NCI-H2107 treated with DMSO at 0.1 percent for 48 hours (cell line): ENCODE data around the gene IGFBP5.

Source experiments
- DNase-seq: peaks from one replicate; lab custom pipeline; 2025; ENCODE audit not compliant: unreplicated experiment; lab: John Stamatoyannopoulos, UW

IGFBP5 gene

GRCh38 chr2:216670266-216671080, 24.9 kb downstream of the IGFBP5 start:
- DNase-seq = no peak

GRCh38 chr2:216666461-216667233, 28.7 kb downstream of the IGFBP5 start:
- DNase-seq = peak; percentile 64

GRCh38 chr2:216665717-216666116, 29.6 kb downstream of the IGFBP5 start:
- peak; percentile 84 for DNase-seq

DNA sequence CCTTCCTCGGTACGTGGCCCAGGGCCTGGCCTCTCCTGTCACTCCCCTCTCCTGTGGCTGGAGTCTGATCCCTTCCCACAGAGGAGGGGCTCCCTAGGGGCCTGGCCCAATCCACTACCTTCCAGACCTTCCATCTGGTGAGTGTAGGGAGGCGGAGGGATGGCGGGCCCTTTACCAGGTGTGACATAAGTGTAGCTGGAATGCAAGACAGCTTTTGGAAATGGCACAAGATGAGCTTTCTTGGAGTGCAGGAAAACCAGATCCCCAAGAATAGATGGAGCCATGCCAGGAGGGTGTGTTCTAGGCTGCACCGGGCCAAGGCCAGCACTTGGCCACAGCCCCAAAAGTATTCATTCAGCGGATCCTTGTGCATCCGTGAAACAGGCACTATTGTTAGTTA, 30.1 kb downstream of the IGFBP5 start:
- DNase-seq = peak; percentile 84

DNA sequence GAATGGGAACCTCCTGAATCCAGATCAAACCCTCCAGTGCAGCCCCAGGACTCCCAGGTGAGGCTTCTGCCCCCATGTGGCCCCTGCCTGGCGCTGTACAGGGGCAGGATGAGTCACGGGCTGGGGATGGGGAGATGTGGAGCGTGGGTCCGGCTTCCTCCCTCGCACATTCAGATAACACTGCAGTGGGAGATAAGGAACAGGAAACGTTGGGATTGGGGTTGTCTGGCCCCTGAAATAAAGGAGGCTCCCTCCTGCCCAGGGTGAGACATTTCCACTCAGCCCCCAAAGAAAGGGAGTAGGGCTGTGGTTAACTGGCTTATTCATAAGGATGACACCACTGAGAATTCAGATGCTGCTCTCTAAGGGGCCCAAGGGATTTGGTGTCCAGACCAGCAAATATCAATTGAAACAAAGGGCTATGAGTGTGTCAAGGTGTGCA, 30.7 kb downstream of the IGFBP5 start:
- no peak for DNase-seq

DNA sequence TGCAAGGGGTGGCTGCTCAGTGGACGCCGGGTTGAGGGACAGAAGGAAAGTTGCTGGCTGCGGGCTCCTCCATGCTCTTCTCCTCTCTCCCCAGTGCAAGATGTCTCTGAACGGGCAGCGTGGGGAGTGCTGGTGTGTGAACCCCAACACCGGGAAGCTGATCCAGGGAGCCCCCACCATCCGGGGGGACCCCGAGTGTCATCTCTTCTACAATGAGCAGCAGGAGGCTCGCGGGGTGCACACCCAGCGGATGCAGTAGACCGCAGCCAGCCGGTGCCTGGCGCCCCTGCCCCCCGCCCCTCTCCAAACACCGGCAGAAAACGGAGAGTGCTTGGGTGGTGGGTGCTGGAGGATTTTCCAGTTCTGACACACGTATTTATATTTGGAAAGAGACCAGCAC, 31.5 kb downstream of the IGFBP5 start:
- DNase-seq = no peak

DNA sequence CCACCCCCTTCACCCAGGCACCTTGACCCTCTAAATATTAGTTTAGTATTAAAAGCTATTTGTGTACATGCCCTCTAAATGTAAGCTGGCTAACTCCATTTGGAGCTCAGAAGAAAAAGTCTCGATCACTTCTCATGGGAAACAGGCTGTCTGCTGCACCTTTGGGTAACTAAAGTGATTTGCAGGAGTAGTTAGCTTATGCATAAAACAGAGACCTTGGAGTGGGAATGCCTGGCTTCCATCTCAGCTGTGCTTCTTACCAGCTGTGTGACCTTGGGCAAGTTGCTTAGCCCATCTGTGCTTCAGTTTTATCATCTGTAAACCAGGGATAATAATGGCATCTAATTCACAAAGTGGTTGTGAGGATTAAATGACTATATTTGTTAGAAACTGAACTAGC, 32.2 kb downstream of the IGFBP5 start:
- DNase-seq = no peak

GRCh38 chr2:216661639-216662375, 33.5 kb downstream of the IGFBP5 start:
- no peak for DNase-seq

GRCh38 chr2:216661051-216661450, 34.3 kb downstream of the IGFBP5 start:
- no peak for DNase-seq

DNA sequence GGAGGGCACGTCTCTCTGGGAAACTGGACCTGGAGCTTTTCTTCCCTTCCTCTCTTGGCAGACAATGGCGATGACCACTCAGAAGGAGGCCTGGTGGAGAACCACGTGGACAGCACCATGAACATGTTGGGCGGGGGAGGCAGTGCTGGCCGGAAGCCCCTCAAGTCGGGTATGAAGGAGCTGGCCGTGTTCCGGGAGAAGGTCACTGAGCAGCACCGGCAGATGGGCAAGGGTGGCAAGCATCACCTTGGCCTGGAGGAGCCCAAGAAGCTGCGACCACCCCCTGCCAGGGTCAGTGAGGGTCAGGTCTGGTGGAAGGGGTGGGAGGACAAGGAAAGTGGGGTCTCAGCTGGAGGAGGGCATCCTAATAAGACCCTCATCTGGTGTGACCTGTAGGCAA, 34.9 kb downstream of the IGFBP5 start:
- no peak for DNase-seq

- no peak for DNase-seq
These were observed 36.1 kb downstream of the IGFBP5 start for GRCh38 chr2:216659276-216659675.

DNA sequence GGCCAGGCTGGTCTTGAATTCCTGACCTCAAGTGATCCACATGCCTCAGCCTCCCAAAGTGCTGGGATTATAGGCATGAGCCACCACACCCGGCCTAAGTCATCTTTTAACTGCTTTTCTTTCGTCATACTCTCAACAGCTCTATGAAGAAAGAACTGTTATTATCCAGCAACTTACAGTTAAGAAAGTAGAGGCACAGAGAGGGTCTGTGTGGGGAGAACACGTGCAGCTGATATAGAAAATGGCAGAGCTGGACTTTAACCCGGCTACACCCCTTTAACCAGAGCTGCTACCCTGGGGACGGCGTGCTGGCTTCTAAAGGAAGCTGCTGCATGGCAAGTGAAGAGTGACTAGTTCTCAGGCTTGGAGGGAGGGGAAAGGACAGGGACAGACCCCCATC, 36.6 kb downstream of the IGFBP5 start:
- DNase-seq = no peak

- no peak for DNase-seq
These were observed 37.4 kb downstream of the IGFBP5 start for GRCh38 chr2:216657980-216658379.

DNA sequence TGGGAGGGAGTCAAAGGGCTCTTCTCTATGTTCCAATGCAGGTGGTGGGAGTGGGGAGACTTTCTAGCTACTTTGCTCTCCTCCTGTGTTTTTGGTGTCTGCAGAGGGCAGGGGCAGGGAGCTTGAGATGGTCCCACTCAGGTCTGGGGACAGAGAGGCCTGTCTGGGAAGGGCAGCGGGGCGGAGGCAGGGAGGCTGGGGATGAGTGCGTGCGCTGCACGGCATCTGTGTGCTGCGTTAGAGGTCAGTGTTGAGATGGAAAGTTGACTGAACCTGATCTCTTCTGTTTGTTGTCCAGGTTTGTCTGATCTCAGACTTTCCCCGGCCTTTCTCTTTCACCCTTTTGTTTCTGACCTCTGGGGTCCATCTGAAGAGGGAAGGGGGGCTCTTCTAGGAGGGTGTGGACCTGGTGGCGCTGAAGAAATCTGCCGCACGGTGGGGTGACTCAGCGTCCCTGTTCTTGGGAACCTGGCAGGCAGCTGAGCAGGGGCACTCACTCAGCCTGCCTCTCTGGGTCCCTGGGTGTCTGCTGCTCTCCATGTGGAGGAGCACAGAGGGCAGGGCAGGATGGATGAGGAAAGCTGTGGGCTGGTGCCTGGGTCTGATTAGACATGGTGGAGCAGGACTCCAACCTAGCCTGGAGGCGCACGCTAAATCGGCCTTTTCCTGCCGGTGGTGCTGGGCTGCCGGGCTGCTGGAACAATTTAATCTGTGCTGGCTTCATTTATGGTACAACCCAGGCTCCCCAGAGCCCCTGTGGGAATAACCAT, 38.1 kb downstream of the IGFBP5 start:
- DNase-seq = no peak

DNA sequence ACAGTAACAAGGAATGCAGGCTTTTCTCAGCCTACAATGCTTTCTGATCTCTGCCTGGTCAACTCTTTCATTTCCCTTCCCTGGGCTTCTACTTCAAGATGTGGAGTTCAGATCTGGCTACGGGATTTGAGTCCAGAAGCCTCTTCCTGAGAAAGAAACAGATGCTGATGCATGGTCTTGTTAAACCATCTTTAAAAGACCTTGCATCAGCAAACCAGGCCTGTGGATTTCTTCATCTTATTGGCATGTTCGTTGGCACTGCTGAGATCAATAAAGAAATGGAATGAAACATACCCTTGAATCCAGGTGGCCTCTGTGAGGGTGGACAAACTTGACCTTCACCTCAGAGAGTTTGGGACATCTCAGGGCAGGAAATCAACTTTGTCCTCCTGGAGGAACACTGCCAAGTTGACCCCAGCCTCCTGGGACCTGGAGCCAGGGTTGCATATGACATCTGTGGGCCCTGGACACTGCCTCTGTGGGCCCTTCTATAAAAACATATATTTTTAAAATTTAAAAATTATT, 40.8 kb downstream of the IGFBP5 start:
- DNase-seq = no peak

DNA sequence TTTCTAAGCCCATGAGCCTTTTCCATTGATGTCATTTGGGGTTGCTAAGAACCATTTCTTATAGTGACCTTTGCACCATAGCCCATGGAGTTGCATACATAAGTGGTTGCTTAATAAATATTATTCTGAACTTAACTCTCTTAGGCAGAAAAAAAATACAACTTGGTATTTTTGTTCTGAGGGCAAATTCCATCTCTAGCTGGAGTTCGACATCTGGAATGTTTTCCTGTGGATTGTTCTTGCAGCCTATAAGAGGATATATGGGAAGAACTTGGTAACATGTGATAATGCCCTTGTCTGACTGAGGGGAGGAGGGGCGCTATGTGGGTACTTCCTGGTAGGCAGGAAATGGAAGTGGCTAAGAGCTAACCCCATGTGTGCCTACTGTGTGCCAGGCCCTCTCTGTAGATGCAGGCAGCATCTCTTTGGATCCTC, 41.4 kb downstream of the IGFBP5 start:
- DNase-seq = no peak

GRCh38 chr2:216653093-216653799, 42.1 kb downstream of the IGFBP5 start:
- no peak for DNase-seq

GRCh38 chr2:216652566-216652965, 42.8 kb downstream of the IGFBP5 start:
- no peak for DNase-seq

GRCh38 chr2:216651351-216651881, 43.9 kb downstream of the IGFBP5 start:
- no peak for DNase-seq
